ENCODE data around the gene FAM216B.

DNA sequence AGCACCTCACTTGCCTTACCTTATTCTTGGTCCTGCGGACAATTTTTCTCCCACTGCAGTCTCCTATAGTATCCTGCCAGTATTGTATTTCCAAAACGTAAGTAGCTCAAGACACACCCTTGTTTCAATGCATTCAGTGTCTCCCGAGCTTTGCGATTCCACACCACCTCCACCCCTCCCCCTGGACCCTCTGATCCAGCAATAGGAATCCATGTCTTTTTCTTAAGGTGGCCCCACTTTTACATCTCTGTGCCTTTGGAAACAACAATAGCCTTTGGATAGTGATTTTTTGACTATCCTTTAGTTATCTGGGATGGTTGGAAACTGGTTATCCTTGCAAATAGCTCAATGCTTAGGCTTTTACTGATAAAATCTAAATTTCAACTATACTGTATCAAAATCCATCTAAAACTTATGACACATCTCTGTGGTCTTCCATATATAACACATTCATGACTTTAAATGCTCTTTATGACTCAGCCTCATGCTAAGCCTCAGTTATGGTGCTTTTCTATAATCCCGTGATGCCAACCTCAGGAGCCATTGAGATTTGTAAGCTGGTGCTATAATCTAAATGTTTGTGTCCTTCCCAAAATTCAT lies 27.1 kb downstream of the FAM216B start:
- no peak for TF ChIP-seq POLR2AphosphoS5 (IDR thresholded peaks at IDR 0.05; ENCODE audit: low read depth, low read length)
- TF ChIP-seq POLR2A (IDR thresholded peaks at IDR 0.05; ENCODE audit: low read depth, low read length): no peak
- TF ChIP-seq TAF1 (IDR thresholded peaks at IDR 0.05; ENCODE audit: borderline replicate concordance, low read depth, low read length): no peak

Measured in GM12892 (cell line).